Activated CD4-positive, alpha-beta memory T cell treated with anti-CD3 and anti-CD28 coated beads for 36 hours (primary cell): Measurements from ENCODE around the gene HOXD12. TPM values are rescaled to one million over a fixed set of nuclear protein-coding genes. Genes with fewer than 3 reads are reported as not detected.

ENCODE experiments used
- CTCF ChIA-PET: fragments of 350-600 bp; sonication (Branson Sonifier 250); formaldehyde crosslinking; loops from one replicate; lab custom pipeline; 2021; ENCODE audit warnings: antibody characterized with exemption, inconsistent platforms; lab: Charles Lee
- POLR2A ChIA-PET: fragments of 350-600 bp; sonication (Branson Sonifier 250); formaldehyde crosslinking; loops from one replicate; lab custom pipeline; 2021; ENCODE audit warnings: antibody characterized with exemption; lab: Charles Lee
- DNase-seq: peaks from one replicate; pipeline ENCODE4 v3.0.0-alpha.2; 2020
- H3K27ac Mint-ChIP-seq: one replicate; pipeline ENCODE4 v1.8.0; 2021; ENCODE audit warnings: mixed read lengths
- H3K27me3 Mint-ChIP-seq: one replicate; pipeline ENCODE4 v1.8.0; 2021; ENCODE audit warnings: mixed read lengths
- H3K36me3 Mint-ChIP-seq: one replicate; pipeline ENCODE4 v1.8.0; 2021; ENCODE audit warnings: mixed read lengths
- H3K4me1 Mint-ChIP-seq: one replicate; pipeline ENCODE4 v1.8.0; 2021; ENCODE audit warnings: low read depth, mixed read lengths
- H3K4me3 Mint-ChIP-seq: one replicate; pipeline ENCODE4 v1.8.0; 2021; ENCODE audit warnings: mild to moderate bottlenecking, mixed read lengths
- H3K9me3 Mint-ChIP-seq: one replicate; pipeline ENCODE4 v1.8.0; 2021; ENCODE audit warnings: mixed read lengths
- intact Hi-C: fragments of 100-400 bp; cut with micrococcal nuclease; formaldehyde crosslinking; loops from one replicate; pipeline ENCODE4 v1.15.1; 2023
- total RNA-seq, 2 experiments: library from RNA; stranded (reverse); gene quantifications; one replicate each; pipeline ENCODE4 v1.2.3, GENCODE V29; 2021

HOXD12 gene
- total RNA-seq, 2 experiments from 2014 or later, result not detected

DNA sequence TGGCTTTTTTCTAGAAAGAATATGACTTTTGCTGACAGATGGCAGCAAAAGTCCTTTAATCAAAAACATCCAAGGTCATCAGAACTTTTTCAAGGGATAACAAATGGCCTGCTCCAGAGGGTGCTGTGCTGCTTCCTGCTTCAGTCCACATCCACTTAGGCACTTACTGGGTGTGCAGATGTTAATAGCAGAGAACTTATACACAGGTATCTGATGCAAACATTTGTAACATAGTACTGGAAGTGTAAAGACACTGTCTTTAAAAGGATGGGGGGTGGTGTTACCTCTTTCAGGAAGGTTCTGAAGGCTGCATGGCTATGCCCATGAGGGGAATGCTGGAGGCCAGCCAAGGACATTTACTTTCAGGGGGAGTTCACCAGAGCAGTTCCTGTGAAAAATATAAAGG is 35.4 kb downstream of the HOXD12 start:
- no peak overlapping the region for H3K4me3 Mint-ChIP-seq
- CTCF ChIA-PET, result no interaction called here
- no peak for DNase-seq
- peaks cover 14% of the 10 kb centered on the region for H3K36me3 Mint-ChIP-seq
- POLR2A ChIA-PET, result no interaction called here
- H3K27me3 Mint-ChIP-seq, result peaks cover 82% of the 10 kb centered on the region
- intact Hi-C loops, result loop anchor here (10.0 kb wide), 1 partner anchor 1800 kb away; the partner anchor contains the start of gene SP9
- peaks cover 26% of the 10 kb centered on the region for H3K4me1 Mint-ChIP-seq
- H3K27ac Mint-ChIP-seq, result no peak overlapping the region
- H3K9me3 Mint-ChIP-seq, result peaks cover 4% of the 10 kb centered on the region

DNA sequence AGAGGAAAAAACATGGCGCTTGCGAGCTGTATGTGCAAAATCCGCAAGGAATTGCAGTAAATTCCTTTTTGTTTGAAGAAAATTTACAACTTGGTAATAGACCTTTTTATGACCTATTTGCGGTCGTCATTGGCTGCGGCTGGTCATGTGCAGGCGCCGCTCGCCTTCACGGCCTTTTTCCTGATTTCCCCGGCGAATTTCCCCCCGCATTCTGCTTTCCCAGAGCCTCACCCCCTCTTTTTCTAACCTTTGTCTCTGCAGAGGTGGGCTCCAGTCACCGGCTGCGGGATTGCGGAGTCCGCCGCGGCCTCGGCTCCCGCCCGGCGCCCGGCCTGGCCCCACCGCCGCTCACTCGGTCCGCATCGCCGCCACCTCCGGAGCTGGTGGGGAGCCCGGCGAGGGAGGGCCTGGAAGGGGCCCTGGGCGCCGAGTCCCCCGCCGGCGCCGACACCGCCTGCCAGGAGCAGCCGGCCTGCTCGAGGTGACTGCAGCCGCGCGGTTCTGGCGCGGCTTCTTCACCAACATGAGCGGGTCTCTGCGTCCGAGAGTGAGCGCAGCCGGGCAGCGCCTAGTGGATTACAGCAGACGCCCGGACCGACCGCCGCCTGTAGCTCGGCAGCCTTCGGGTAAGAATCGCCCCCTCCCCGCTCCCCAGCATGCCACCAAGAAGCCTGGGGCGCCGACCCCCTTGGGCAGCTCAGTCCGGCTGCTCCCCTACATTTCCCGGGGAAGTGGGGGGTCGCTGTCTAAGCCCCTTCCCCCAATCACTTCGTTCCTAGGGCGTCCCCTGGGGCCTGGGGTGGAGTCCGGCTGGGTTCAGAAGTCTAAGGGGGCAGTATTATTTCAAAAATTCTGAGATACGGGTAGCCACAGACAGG is 37.0 kb downstream of the HOXD12 start:
- Mint-ChIP-seq H3K9me3 (peaks cover 4% of the 10 kb centered on the region), H3K36me3 (peaks cover 12% of the 10 kb centered on the region), H3K4me1 (peaks cover 26% of the 10 kb centered on the region), H3K4me3 (no peak overlapping the region), H3K27ac (no peak overlapping the region), H3K27me3 (peaks cover 79% of the 10 kb centered on the region)
- CTCF ChIA-PET, result interaction anchor here (1.0 to 1.3 kb wide), 2 partner anchors 10 to 320 kb away, joined by 4 to 6 read pairs; no protein-coding TSS in a partner anchor
- no peak for DNase-seq
- POLR2A ChIA-PET, result no interaction called here
- intact Hi-C loops, result loop anchor here (10.0 kb wide), 1 partner anchor 1802 kb away; the partner anchor contains the start of gene SP9

DNA sequence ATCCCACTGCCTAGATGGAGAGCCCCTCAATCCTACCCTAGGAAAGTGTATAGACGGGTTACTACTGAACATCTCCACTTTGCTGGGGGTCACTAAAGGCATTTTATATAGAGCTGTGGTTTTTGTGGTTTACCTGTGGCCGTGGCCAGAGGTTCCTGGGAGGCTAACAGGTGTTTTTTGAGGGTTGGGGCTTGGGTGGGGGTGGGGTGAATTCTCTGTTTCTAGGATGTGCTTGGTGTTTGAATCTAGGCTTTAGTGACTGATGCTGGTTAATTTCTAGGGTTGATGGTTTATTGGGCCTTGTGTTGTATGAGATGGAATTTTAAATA is 37.6 kb downstream of the HOXD12 start:
- Mint-ChIP-seq H3K27ac (no peak overlapping the region), H3K9me3 (peaks cover 4% of the 10 kb centered on the region), H3K27me3 (peaks cover 82% of the 10 kb centered on the region), H3K4me1 (peaks cover 23% of the 10 kb centered on the region), H3K4me3 (no peak overlapping the region), H3K36me3 (peaks cover 12% of the 10 kb centered on the region)
- ChIA-PET CTCF (interaction anchor here (1.0 to 1.3 kb wide), 2 partner anchors 10 to 320 kb away, joined by 4 to 6 read pairs; no protein-coding TSS in a partner anchor), POLR2A (no interaction called here)
- intact Hi-C loops, result loop anchor here (10.0 kb wide), 1 partner anchor 1802 kb away; the partner anchor contains the start of gene SP9
- DNase-seq, result no peak

DNA sequence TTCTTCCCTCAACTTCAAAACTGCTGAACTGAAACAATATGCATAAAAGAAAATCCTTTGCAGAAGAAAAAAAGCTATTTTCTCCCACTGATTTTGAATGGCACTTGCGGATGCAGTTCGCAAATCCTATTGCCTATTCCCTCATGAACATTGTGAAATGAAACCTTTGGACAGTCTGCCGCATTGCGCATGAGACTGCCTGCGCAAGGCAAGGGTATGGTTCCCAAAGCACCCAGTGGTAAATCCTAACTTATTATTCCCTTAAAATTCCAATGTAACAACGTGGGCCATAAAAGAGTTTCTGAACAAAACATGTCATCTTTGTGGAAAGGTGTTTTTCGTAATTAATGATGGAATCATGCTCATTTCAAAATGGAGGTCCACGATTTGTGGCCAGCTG is 38.3 kb downstream of the HOXD12 start:
- peaks cover 12% of the 10 kb centered on the region for H3K36me3 Mint-ChIP-seq
- H3K27me3 Mint-ChIP-seq, result peaks cover 81% of the 10 kb centered on the region
- H3K27ac Mint-ChIP-seq, result no peak overlapping the region
- DNase-seq, result no peak
- peaks cover 4% of the 10 kb centered on the region for H3K9me3 Mint-ChIP-seq
- H3K4me1 Mint-ChIP-seq, result peaks cover 19% of the 10 kb centered on the region
- POLR2A ChIA-PET, result no interaction called here
- CTCF ChIA-PET, result interaction anchor here (3.4 to 10.6 kb wide), 2 partner anchors 11 to 318 kb away, joined by 16 to 108 read pairs; no protein-coding TSS in a partner anchor
- no peak overlapping the region for H3K4me3 Mint-ChIP-seq
- intact Hi-C loops, result loop anchor here (10.0 kb wide), 1 partner anchor 1803 kb away; the partner anchor contains the start of gene SP9

DNA sequence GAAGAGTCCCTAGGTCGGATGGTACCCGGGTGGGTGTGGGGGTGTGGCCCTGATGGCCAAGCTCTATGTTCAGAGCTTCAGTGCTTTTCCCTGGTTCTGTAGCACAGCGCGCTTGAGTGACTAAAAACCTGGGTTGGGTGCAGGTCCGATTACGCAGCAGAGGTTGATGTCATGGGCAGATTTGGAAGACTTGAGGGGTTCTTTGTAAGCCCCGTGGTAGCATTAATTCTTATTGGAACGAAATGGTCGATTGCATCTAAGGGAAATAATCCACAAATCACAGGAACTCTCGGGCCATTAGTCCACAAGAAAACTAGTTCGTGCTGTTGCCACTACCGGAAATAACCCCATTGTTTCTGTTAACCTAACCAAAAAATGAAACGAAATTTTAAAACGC is 38.9 kb downstream of the HOXD12 start:
- POLR2A ChIA-PET, result no interaction called here
- H3K4me1 Mint-ChIP-seq, result peaks cover 19% of the 10 kb centered on the region
- no peak overlapping the region for H3K4me3 Mint-ChIP-seq
- intact Hi-C loops, result loop anchor here (10.0 kb wide), 1 partner anchor 1804 kb away; the partner anchor contains the start of gene SP9
- peaks cover 12% of the 10 kb centered on the region for H3K36me3 Mint-ChIP-seq
- peaks cover 4% of the 10 kb centered on the region for H3K9me3 Mint-ChIP-seq
- CTCF ChIA-PET, result interaction anchor here (3.4 to 10.6 kb wide), 2 partner anchors 11 to 317 kb away, joined by 16 to 108 read pairs; no protein-coding TSS in a partner anchor
- H3K27me3 Mint-ChIP-seq, result peaks cover 77% of the 10 kb centered on the region
- no peak overlapping the region for H3K27ac Mint-ChIP-seq
- no peak for DNase-seq

DNA sequence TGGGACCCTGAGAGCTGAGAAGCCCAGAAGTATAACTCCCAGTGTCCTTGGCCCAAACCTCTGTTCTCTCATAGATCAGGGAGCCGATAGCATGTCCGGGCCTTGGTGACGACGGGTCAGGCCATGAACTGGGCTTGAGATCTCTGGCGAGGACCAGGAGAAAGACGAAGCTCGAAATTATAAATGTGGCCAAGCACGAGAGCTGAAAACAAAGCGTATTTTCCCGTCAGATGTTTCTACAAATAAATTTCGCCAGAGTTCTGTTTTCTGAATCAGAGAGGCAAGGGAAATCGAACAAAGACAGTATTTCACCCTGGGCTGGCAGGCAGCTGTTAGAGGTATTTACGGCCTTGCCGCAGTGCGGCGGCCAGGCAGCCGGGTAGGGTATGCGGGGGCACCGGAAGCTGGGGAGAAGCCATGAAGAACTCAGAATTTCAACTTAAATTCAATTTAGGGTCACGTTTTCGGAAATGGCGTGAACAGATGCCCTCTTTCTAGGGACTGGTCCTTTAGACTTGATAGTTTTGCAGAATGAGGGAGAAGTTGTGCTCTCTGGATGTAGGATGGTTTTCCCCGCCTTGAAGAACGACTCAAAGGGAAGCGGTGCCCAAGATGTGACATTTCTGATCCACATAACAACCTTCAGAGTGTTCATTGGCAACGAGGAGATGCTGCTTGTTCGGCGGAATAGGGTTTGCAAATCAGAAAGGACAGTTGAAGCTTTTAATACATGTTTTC is 39.5 kb downstream of the HOXD12 start:
- intact Hi-C loops, result loop anchor here (10.0 kb wide), 1 partner anchor 1804 kb away; the partner anchor contains the start of gene SP9
- CTCF ChIA-PET, result interaction anchor here (0.6 to 10.6 kb wide), 9 partner anchors 12 to 513 kb away, joined by 3 to 108 read pairs (median 3); no protein-coding TSS in a partner anchor

DNA sequence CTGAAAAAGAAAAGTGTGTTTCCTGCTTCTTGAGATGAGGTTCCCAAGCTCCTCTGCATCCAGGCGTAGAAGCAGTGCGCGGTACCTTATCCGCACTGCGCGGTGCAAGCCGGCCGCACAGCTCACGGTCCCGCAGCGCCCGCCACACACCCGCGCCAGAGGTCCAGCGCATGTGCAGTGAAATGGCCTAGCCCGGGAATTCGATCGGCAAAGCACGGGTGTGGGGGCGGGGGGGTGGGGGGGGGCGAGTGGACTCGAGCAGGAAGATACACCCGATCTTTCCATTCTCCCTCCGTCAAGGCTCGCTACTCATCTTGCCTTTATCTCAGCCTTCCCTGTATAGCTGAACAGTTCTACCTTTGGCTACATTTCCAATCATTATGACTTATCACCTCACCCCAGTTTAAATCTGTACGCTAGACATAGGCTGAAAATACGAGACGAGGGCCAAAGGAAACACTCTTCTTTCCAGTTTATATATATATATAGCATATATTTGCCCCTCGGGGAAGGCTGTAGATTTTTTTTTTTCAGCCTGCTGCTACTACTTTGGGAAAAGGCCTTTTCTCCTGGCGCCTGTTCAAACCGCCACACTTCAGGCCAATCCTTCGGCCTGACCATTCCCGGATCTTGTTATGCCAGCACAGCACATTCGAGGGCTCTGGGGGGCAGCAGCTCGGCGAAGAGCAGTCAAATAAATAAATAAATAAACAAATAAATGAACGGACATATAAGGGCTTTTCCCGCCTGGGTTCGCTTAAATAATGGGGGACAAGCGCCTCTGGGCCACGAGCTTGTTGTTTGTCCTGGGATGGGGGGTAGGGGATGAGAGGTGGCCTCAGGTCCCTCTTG is 40.3 kb downstream of the HOXD12 start:
- no peak for DNase-seq
- Mint-ChIP-seq H3K9me3 (peaks cover 4% of the 10 kb centered on the region), H3K27ac (no peak overlapping the region), H3K4me1 (peaks cover 19% of the 10 kb centered on the region), H3K27me3 (peaks cover 75% of the 10 kb centered on the region), H3K36me3 (peaks cover 12% of the 10 kb centered on the region), H3K4me3 (no peak overlapping the region)
- intact Hi-C loops, result loop anchor here (1.0 to 10.0 kb wide), 3 partner anchors 315 to 1805 kb away; partner anchors contain the start of gene SP9
- ChIA-PET CTCF (interaction anchor here (0.6 to 10.6 kb wide), 23 partner anchors 8 to 1010 kb away, joined by 3 to 108 read pairs (median 4); no protein-coding TSS in a partner anchor), POLR2A (interaction anchor here (0.6 kb wide), 1 partner anchor 673 kb away, joined by 3 read pairs; no protein-coding TSS in a partner anchor)

More for the DNA sequence above, 39.5 kb downstream of the HOXD12 start:
- Mint-ChIP-seq H3K4me3 (no peak overlapping the region), H3K4me1 (peaks cover 19% of the 10 kb centered on the region), H3K27ac (no peak overlapping the region), H3K9me3 (peaks cover 4% of the 10 kb centered on the region), H3K27me3 (peaks cover 76% of the 10 kb centered on the region), H3K36me3 (peaks cover 12% of the 10 kb centered on the region)
- no peak for DNase-seq
- POLR2A ChIA-PET, result no interaction called here

DNA sequence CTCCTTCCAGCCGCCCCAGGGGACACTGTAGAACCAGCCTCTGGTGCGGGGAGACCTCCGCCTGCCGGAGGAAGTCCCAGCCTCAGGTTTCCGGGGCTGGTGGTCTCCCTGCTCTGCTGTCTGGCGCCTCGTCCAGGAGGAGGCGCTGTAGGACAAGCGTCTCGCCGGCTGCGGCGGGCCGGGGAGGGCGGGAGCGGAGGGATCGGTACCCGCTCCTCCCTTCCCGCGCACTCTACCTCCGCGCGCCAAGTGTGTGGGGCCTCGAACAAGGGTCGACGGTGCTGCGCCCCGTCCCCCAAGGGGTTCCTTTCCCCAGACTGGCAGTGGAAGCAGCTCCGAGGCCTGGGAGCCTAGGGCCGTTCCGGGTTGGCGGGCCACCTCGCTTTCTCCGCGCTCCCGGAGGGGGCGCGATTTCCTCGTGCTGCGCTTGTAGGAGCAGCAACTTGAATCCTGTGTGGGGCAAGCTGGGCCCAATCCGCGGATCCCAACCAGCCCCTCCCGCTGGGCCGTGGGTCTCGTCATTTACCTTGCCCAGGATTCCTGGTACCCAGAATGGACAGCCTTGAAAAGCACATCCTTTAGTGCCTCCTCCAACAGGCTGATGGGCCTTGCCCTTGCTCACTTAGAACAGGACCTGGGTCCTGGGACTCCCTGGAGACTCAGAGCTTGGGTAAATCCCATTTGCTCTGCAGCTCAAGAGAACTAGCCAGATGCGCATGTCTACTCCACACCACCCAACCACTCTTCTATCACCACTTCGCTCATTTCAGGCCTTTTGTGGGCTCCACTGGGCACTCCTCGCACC is 41.1 kb downstream of the HOXD12 start:
- H3K36me3 Mint-ChIP-seq, result peaks cover 8% of the 10 kb centered on the region
- H3K27me3 Mint-ChIP-seq, result peaks cover 74% of the 10 kb centered on the region
- intact Hi-C loops, result loop anchor here (1.0 kb wide), 2 partner anchors 315 to 414 kb away; no protein-coding TSS in a partner anchor
- DNase-seq, result peak; percentile 75
- H3K4me1 Mint-ChIP-seq, result peaks cover 15% of the 10 kb centered on the region
- ChIA-PET POLR2A (interaction anchor here (0.6 kb wide), 1 partner anchor 672 kb away, joined by 3 read pairs; no protein-coding TSS in a partner anchor), CTCF (interaction anchor here (0.6 to 10.6 kb wide), 25 partner anchors 9 to 1009 kb away, joined by 3 to 108 read pairs (median 4); no protein-coding TSS in a partner anchor)
- H3K4me3 Mint-ChIP-seq, result no peak overlapping the region
- no peak overlapping the region for H3K27ac Mint-ChIP-seq
- peaks cover 4% of the 10 kb centered on the region for H3K9me3 Mint-ChIP-seq

DNA sequence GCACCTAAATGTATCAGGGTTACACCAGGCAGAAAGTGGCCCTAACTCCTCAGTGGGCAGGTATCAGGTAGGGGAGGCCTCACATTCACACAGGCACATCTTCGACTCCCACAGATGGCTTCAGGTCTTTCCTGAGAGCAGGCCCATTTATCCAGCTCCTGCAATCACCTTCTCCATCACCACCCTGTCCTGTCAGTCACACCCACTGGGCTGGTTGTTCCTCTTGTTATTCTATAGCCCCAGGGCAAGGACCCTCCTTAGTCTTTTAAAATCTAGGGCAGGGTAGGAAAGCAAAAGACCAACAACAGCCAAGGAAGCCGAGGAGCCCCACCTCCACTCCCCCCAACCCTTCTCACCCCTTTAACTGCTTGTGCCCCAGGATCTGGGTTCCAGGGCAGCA is 42.7 kb downstream of the HOXD12 start:
- ChIA-PET CTCF (interaction anchor here (2.6 to 10.6 kb wide), 2 partner anchors 313 to 412 kb away, joined by 14 to 108 read pairs; no protein-coding TSS in a partner anchor), POLR2A (no interaction called here)
- Mint-ChIP-seq H3K27ac (no peak overlapping the region), H3K36me3 (peaks cover 8% of the 10 kb centered on the region), H3K4me1 (peaks cover 12% of the 10 kb centered on the region), H3K9me3 (peaks cover 4% of the 10 kb centered on the region), H3K4me3 (no peak overlapping the region), H3K27me3 (peaks cover 79% of the 10 kb centered on the region)
- intact Hi-C loops, result no loop called here
- DNase-seq, result no peak
